HG03432 (cell line): ENCODE measurements around the gene CBLB.
"Not testable (repeated sequence)": the region's sequence is repeated elsewhere in the genome, so short reads cannot be mapped to it uniquely, and the experiment has no call there.

ENCODE experiments used
- ATAC-seq: cut with Tn5 transposase; IDR thresholded peaks from one replicate; pipeline ENCODE4 v1.9.1; 2021; ENCODE audit warnings: mild to moderate bottlenecking, moderate library complexity; ENCODE audit not compliant: unreplicated experiment

The CBLB gene

GRCh38 chr3:105763659-105764036 is 105.2 kb downstream of the CBLB start:
- ATAC-seq: no peak

- no peak for ATAC-seq
Measured at GRCh38 chr3:105762749-105763658, 105.8 kb downstream of the CBLB start.

GRCh38 chr3:105762214-105762613 is 106.6 kb downstream of the CBLB start:
- ATAC-seq: not testable (repeated sequence)

GRCh38 chr3:105759442-105760078 is 109.3 kb downstream of the CBLB start:
- ATAC-seq: no peak

GRCh38 chr3:105758451-105758850 is 110.4 kb downstream of the CBLB start:
- no peak for ATAC-seq

GRCh38 chr3:105755121-105755886 is 113.5 kb downstream of the CBLB start:
- no peak for ATAC-seq

GRCh38 chr3:105752791-105753415 is 115.9 kb downstream of the CBLB start:
- ATAC-seq: peak; percentile 63

- ATAC-seq: no peak
Measured at GRCh38 chr3:105747696-105748095, 121.1 kb downstream of the CBLB start.

- ATAC-seq: peak; percentile 10
Measured at GRCh38 chr3:105747060-105747541, 121.7 kb downstream of the CBLB start.

- peak; percentile 87 for ATAC-seq
Measured at GRCh38 chr3:105746231-105746996, 122.4 kb downstream of the CBLB start.

- ATAC-seq: no peak
Measured at GRCh38 chr3:105745046-105745445, 123.8 kb downstream of the CBLB start.

- ATAC-seq: no peak
Measured at GRCh38 chr3:105744202-105744601, 124.6 kb downstream of the CBLB start.

- ATAC-seq: no peak
Measured at GRCh38 chr3:105733356-105733755, 135.5 kb downstream of the CBLB start.

GRCh38 chr3:105731686-105732085 is 137.1 kb downstream of the CBLB start:
- no peak for ATAC-seq

GRCh38 chr3:105730801-105731354 is 137.9 kb downstream of the CBLB start:
- ATAC-seq: no peak

GRCh38 chr3:105729667-105730066 is 139.1 kb downstream of the CBLB start:
- ATAC-seq: no peak

GRCh38 chr3:105728771-105729312 is 140.0 kb downstream of the CBLB start:
- ATAC-seq: no peak

- not testable (repeated sequence) for ATAC-seq
Measured at GRCh38 chr3:105727036-105727435, 141.8 kb downstream of the CBLB start.

GRCh38 chr3:105722943-105723556 is 145.8 kb downstream of the CBLB start:
- ATAC-seq: peak; percentile 100
